Panc1 (cell line): Measurements from ENCODE around the gene WDR36. TPM values are rescaled to one million over a fixed set of nuclear protein-coding genes. Genes with fewer than 3 reads are reported as not detected.

Source experiments
- ATAC-seq: fragments of 200-7000 bp; cut with Tn5 transposase; 2 replicates; pipeline ENCODE4 v1.9.1; 2020; ENCODE audit warnings: mild to moderate bottlenecking, moderate library complexity
- BruUV-seq: library from RNA; stranded (reverse); fragments of 400-500 nt; replicated peaks from 2 replicates; lab custom pipeline; 2021; lab: Mats Ljungman, UMichigan
- CTCF ChIA-PET: fragments of 300-600 bp; sonication (Branson Sonifier 250); formaldehyde crosslinking; loops from one replicate; lab custom pipeline; 2022; ENCODE audit warnings: antibody characterized with exemption; lab: Charles Lee
- POLR2A ChIA-PET: fragments of 300-600 bp; sonication (Branson Sonifier 250); formaldehyde crosslinking; loops from one replicate; lab custom pipeline; 2022; ENCODE audit warnings: antibody characterized with exemption; lab: Charles Lee
- DNase-seq: peaks from one replicate; pipeline ENCODE4 v3.0.0-alpha.2; 2010; ENCODE audit warnings: low read depth, low spot score
- H3K27ac ChIP-seq: 2 replicates; pipeline ENCODE4 v1.5.1; 2011; ENCODE audit warnings: mild to moderate bottlenecking, low read length, inconsistent platforms
- H3K27me3 ChIP-seq: fragments of 200-500 bp; sonication (Bioruptor generic); 2 replicates; pipeline ENCODE4 v1.6.0; 2014; ENCODE audit warnings: low read length, inconsistent platforms; ENCODE audit not compliant: control insufficient read depth, insufficient read depth
- H3K36me3 ChIP-seq: fragments of 200-500 bp; sonication (Bioruptor generic); 2 replicates; pipeline ENCODE4 v1.5.1; 2014; ENCODE audit warnings: inconsistent platforms, mild to moderate bottlenecking, low read length, moderate library complexity; ENCODE audit not compliant: control insufficient read depth, insufficient read depth
- H3K4me1 ChIP-seq: 2 replicates; pipeline ENCODE4 v1.5.1; 2011; ENCODE audit warnings: inconsistent platforms, mild to moderate bottlenecking, low read length, moderate library complexity; ENCODE audit not compliant: control insufficient read depth, insufficient read depth
- H3K4me3 ChIP-seq, 2 experiments: 2 replicates each; pipeline ENCODE4 v1.5.1; 2011 to 2012; ENCODE audit warnings: low read depth in 2 of 2, low read length in 2 of 2, mild to moderate bottlenecking in 2 of 2, inconsistent platforms in 1 of 2, moderate library complexity in 1 of 2
- H3K9me3 ChIP-seq: fragments of 200-500 bp; sonication (Bioruptor generic); 2 replicates; pipeline ENCODE4 v1.5.1; 2014; ENCODE audit warnings: low read depth, mild to moderate bottlenecking, inconsistent platforms, low read length, moderate library complexity; ENCODE audit not compliant: control insufficient read depth, insufficient read depth
- CTCF ChIP-seq: fragments of 450-650 bp; IDR thresholded peaks from 2 replicates; pipeline ENCODE4 v1.5.1; 2017; ENCODE audit warnings: mild to moderate bottlenecking
- POLR2AphosphoS5 ChIP-seq: IDR thresholded peaks from 2 replicates; pipeline ENCODE4 v1.6.1; 2012; ENCODE audit warnings: mild to moderate bottlenecking, low read depth, low read length, moderate library complexity
- REST ChIP-seq, 2 experiments: IDR thresholded peaks; 2 replicates each; pipeline ENCODE4 v1.6.1; 2011 to 2012; ENCODE audit warnings: low read depth in 2 of 2, control low read depth in 1 of 2, low read length in 1 of 2, mild to moderate bottlenecking in 1 of 2, moderate library complexity in 1 of 2; ENCODE audit not compliant: insufficient read depth in 1 of 2
- SIN3A ChIP-seq: IDR thresholded peaks from 2 replicates; pipeline ENCODE4 v1.6.1; 2012; ENCODE audit warnings: low read depth, mild to moderate bottlenecking, low read length, moderate library complexity, borderline replicate concordance; ENCODE audit not compliant: insufficient read depth
- TCF7L2 ChIP-seq: IDR thresholded peaks from 2 replicates; pipeline ENCODE4 v1.6.1; 2011; ENCODE audit warnings: mild to moderate bottlenecking, low read depth, low read length, inconsistent platforms
- in situ Hi-C: cut with HindIII; loops from 2 replicates; pipeline ENCODE4 v1.10.0; 2016; ENCODE audit warnings: low sequenced_read_pairs, low pct_unique_long_range_greater_than_20kb
- intact Hi-C: fragments of 100-400 bp; cut with micrococcal nuclease; formaldehyde crosslinking; loops from one replicate; pipeline ENCODE4 v1.10.0; 2022; ENCODE audit not compliant: unreplicated experiment
- total RNA-seq: library from RNA; stranded (reverse); gene quantifications from one replicate; pipeline ENCODE4 v1.2.1, GENCODE V29; 2021; ENCODE audit not compliant: unreplicated experiment

The WDR36 gene
- total RNA-seq, 1 experiment from 2014 or later = 33.9 TPM

DNA sequence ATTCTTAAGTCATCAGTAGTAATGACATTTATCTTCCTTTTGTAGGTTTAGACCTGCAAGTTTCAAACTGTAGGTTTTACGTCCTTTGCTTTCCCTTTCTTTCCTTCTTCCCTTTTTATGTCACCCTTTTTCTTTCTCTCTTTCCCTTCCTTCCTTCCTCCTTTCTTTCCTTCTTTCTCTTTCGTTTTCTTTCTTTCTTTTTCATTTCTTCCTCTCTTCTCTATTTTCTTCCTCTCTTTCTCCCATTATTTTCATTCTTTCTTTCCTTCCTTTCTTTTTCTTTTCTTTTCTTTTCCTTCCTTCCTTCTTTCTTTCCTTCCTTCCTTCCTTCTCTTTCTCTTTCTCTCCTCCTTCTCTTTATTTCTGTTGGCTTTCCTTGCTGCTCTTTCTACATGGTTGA, 59.9 kb downstream of the WDR36 start:
- in situ Hi-C loops (no loop called here), intact Hi-C loops (loop anchor here (10.0 kb wide), 1 partner anchor 323 kb away; no protein-coding TSS in a partner anchor)
- H3K27me3 ChIP-seq = peaks cover 5% of the 10 kb centered on the region
- no peak for ATAC-seq
- DNase-seq = no peak
- no peak overlapping the region for H3K27ac ChIP-seq
- CTCF ChIA-PET = no interaction called here
- TF ChIP-seq TCF7L2 (no peak), REST (IDR thresholded peaks at IDR 0.05; ENCODE audit: insufficient read depth in 1 of 2, low read depth in 2 of 2, low read length in 1 of 2) (no peak), POLR2AphosphoS5 (no peak), CTCF (no peak), SIN3A (no peak)
- POLR2A ChIA-PET = no interaction called here
- H3K36me3 ChIP-seq = no peaks in the 10 kb centered on the region
- H3K4me3 ChIP-seq = no peak overlapping the region
- no peaks in the 10 kb centered on the region for H3K9me3 ChIP-seq
- H3K4me1 ChIP-seq = no peaks in the 10 kb centered on the region
- BruUV-seq = no TSS peak

DNA sequence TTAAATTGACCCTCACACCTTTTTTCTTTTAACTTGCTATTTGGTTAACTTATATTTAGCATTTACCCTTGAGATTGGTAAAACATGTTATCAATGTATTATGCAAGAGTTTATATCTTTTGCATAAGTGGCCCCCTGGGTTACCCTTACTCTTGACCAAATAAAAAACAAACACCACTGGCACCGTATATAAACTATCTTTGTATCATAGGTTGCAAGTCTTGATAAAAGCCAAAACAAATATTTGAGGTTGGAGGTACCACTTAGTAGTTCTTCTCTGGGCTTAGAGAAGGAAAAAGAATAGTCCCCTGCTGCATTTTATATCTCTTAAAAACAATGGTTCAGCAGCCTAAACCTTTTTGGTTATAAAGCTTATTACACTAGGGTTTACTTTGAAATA, 61.3 kb downstream of the WDR36 start:
- in situ Hi-C loops = no loop called here
- BruUV-seq = no TSS peak
- H3K27ac ChIP-seq = no peak overlapping the region
- no peaks in the 10 kb centered on the region for H3K36me3 ChIP-seq
- TF ChIP-seq REST (IDR thresholded peaks at IDR 0.05; ENCODE audit: insufficient read depth in 1 of 2, low read depth in 2 of 2, low read length in 1 of 2) = no peak
- no peak for TF ChIP-seq SIN3A
- TF ChIP-seq TCF7L2 = no peak
- no peak for TF ChIP-seq CTCF
- TF ChIP-seq POLR2AphosphoS5 = no peak
- H3K27me3 ChIP-seq = peaks cover 8% of the 10 kb centered on the region
- intact Hi-C loops = loop anchor here (10.0 kb wide), 1 partner anchor 321 kb away; no protein-coding TSS in a partner anchor
- DNase-seq (no peak), ATAC-seq (no peak)
- CTCF ChIA-PET = no interaction called here
- no peaks in the 10 kb centered on the region for H3K4me1 ChIP-seq
- H3K9me3 ChIP-seq = no peaks in the 10 kb centered on the region
- POLR2A ChIA-PET = no interaction called here
- no peak overlapping the region for H3K4me3 ChIP-seq
